Glutamatergic neuron (in vitro differentiated cells): ENCODE data around the gene ZNF839. TPM values are rescaled to one million over a fixed set of nuclear protein-coding genes. Genes with fewer than 3 reads are reported as not detected.
A peak's percentile ranks its signal among the peaks of the same experiment; 100 is the strongest.
"Not testable (repeated sequence)": the region's sequence is repeated elsewhere in the genome, so short reads cannot be mapped to it uniquely, and the experiment has no call there.

Experiments used
- DNase-seq: peaks from one replicate; pipeline ENCODE4 v3.0.0; 2022
- H3K27ac Mint-ChIP-seq: one replicate; pipeline ENCODE4 v1.8.0; 2020; ENCODE audit warnings: mild to moderate bottlenecking, mixed read lengths, inconsistent platforms; ENCODE audit not compliant: unreplicated experiment
- H3K27me3 Mint-ChIP-seq: one replicate; pipeline ENCODE4 v1.8.0; 2020; ENCODE audit warnings: mild to moderate bottlenecking, moderate library complexity, mixed read lengths, inconsistent platforms; ENCODE audit not compliant: unreplicated experiment
- H3K36me3 Mint-ChIP-seq: one replicate; pipeline ENCODE4 v1.8.0; 2020; ENCODE audit warnings: mild to moderate bottlenecking, mixed read lengths, inconsistent platforms; ENCODE audit not compliant: unreplicated experiment
- H3K4me1 Mint-ChIP-seq: one replicate; pipeline ENCODE4 v1.8.0; 2020; ENCODE audit warnings: mild to moderate bottlenecking, low read depth, mixed read lengths, inconsistent platforms; ENCODE audit not compliant: unreplicated experiment
- H3K4me3 Mint-ChIP-seq: one replicate; pipeline ENCODE4 v1.8.0; 2020; ENCODE audit warnings: mild to moderate bottlenecking, mixed read lengths, inconsistent platforms; ENCODE audit not compliant: unreplicated experiment
- H3K9me3 Mint-ChIP-seq: one replicate; pipeline ENCODE4 v1.8.0; 2020; ENCODE audit warnings: mild to moderate bottlenecking, moderate library complexity, mixed read lengths, inconsistent platforms; ENCODE audit not compliant: unreplicated experiment
- CTCF ChIP-seq: fragments of 200-600 bp; sonication (generic); IDR thresholded peaks from one replicate; pipeline ENCODE4 v1.5.0; 2021; ENCODE audit not compliant: partially characterized antibody, unreplicated experiment
- total RNA-seq: library from RNA; stranded (reverse); fragmentation: NEBNext Ultra II Directional; extraction: Animal tissue kit (Norgen Biotek cat#: 25700); gene quantifications from one replicate; pipeline ENCODE4 v1.2.1, GENCODE V29; 2021; ENCODE audit not compliant: unreplicated experiment

ZNF839 gene
- total RNA-seq, 1 donor from 2014 or later: 13.6 TPM

- TF ChIP-seq CTCF: no peak
- DNase-seq: no peak
- Mint-ChIP-seq H3K4me3 (no peak overlapping the region), H3K27ac (no peak overlapping the region), H3K9me3 (peaks cover 20% of the 10 kb centered on the region), H3K4me1 (peaks cover 18% of the 10 kb centered on the region), H3K27me3 (peaks cover 22% of the 10 kb centered on the region), H3K36me3 (no peaks in the 10 kb centered on the region)
Observed at GRCh38 chr14:102321456-102322422, 2.2 kb downstream of the ZNF839 start.

GRCh38 chr14:102323102-102323501, 3.6 kb downstream of the ZNF839 start:
- Mint-ChIP-seq H3K27ac (no peak overlapping the region), H3K4me1 (peaks cover 16% of the 10 kb centered on the region), H3K27me3 (peaks cover 13% of the 10 kb centered on the region), H3K36me3 (no peaks in the 10 kb centered on the region), H3K9me3 (peaks cover 7% of the 10 kb centered on the region), H3K4me3 (no peak overlapping the region)
- TF ChIP-seq CTCF: no peak
- DNase-seq: no peak

- DNase-seq: peak; percentile 61
- no peaks in the 10 kb centered on the region for H3K27me3 Mint-ChIP-seq
- TF ChIP-seq CTCF: no peak
- H3K9me3 Mint-ChIP-seq: no peaks in the 10 kb centered on the region
- peaks cover 10% of the 10 kb centered on the region for H3K4me1 Mint-ChIP-seq
- H3K36me3 Mint-ChIP-seq: no peaks in the 10 kb centered on the region
- H3K4me3 Mint-ChIP-seq: no peak overlapping the region
- H3K27ac Mint-ChIP-seq: no peak overlapping the region
Observed at GRCh38 chr14:102325791-102326345, 6.3 kb downstream of the ZNF839 start.

DNA sequence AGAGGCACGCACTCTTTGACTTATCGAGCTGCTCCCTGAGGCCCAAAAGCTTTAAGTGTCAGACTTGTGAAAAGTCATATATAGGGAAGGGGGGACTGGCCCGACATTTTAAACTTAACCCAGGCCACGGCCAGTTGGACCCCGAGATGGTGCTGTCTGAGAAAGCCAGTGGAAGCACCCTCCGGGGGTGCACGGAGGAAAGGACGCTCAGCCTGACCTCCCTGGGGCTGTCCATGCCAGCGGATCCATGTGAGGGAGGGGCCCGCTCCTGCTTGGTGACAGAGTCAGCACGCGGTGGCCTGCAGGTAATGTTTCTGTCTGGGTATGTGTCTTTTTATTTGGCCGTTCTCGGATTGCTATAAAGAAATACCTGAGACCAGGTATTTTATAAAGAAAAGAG, 7.0 kb downstream of the ZNF839 start:
- H3K36me3 Mint-ChIP-seq: no peaks in the 10 kb centered on the region
- no peak overlapping the region for H3K4me3 Mint-ChIP-seq
- DNase-seq: no peak
- no peak overlapping the region for H3K27ac Mint-ChIP-seq
- H3K9me3 Mint-ChIP-seq: no peaks in the 10 kb centered on the region
- TF ChIP-seq CTCF: no peak
- no peaks in the 10 kb centered on the region for H3K27me3 Mint-ChIP-seq
- H3K4me1 Mint-ChIP-seq: peaks cover 10% of the 10 kb centered on the region

- not testable (repeated sequence) for H3K27me3 Mint-ChIP-seq, DNase-seq, H3K4me3 Mint-ChIP-seq, H3K27ac Mint-ChIP-seq, H3K9me3 Mint-ChIP-seq, H3K36me3 Mint-ChIP-seq, H3K4me1 Mint-ChIP-seq
Observed at GRCh38 chr14:102329381-102329780, 9.8 kb downstream of the ZNF839 start.
